ENCODE results near the gene STAB2.
A peak's percentile ranks its signal among the peaks of the same experiment; 100 is the strongest.

- TF ChIP-seq CTCF (IDR thresholded peaks at IDR 0.05): peak in 2 of 3 donors; percentile 53 to 72
- TF ChIP-seq POLR2A (IDR thresholded peaks at IDR 0.05): no peak
- no peak for TF ChIP-seq EP300 (IDR thresholded peaks at IDR 0.05)
These were observed 38.2 kb upstream of the STAB2 start for GRCh38 chr12:103548622-103549601.

Data from ovary (tissue), 3 donors.